ENCODE data around the gene TMC8.

GRCh38 chr17:78184351-78184750, 53.8 kb downstream of the TMC8 start:
- no peak for TF ChIP-seq CTCF (IDR thresholded peaks at IDR 0.05)
- no peak for TF ChIP-seq POLR2A (IDR thresholded peaks at IDR 0.05)
